Erythroblast (primary cell): ENCODE measurements around the gene GOLGA6L24.
"Not testable (repeated sequence)": the region's sequence is repeated elsewhere in the genome, so short reads cannot be mapped to it uniquely, and the experiment has no call there.

ENCODE experiments used
- DNase-seq, 2 experiments: peaks; one replicate each; lab custom pipeline; 2025; lab: John Stamatoyannopoulos, UW

Gene GOLGA6L24

DNA sequence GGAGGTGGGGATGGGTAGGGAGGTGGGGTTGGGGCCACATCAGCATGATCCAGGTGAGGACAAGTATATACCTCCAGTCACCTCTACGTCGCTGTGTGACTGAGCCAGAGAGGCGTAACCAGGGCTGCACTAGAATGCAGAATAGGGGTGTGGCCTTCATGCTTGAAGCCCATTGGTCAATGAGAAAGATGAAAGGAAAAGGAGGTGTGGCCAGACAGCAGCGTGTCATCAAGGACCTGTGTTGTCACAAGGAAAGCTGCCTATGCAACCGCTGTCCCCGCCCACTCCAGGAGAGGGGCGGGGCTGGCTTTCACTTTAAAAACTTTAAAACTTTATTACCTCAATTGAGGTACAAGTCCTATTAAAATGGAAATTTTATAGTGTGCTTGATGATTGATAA, at the start of gene GOLGA6L24:
Gene GOLGA6L24 (minus strand): TSS at position 101 of the 400 bp plus-strand sequence. CDS start 61 bp downstream, at position 40.
- DNase-seq, result not testable (repeated sequence)

GRCh38 chr15:28402774-28403435, 45.0 kb upstream of the GOLGA6L24 start:
- not testable (repeated sequence) for DNase-seq

DNA sequence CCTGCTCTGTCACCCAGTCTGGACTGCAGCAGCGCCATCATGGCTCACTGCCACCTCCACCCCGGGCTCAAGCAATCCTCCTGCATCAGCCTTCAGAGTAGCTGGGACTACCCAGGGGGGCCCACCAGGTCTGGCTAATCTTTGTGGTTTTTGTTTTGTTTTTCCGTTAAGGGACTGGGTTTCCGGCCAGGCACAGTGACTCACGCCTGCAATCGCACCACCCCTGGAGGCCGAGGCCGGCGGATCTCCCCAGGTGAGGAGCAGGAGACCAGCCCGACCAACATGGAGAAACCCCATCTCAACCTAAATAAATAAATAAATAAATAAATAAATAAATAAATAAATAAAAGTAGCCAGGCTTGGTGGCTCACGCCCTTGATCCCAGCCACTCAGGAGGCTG, 38.1 kb upstream of the GOLGA6L24 start:
- DNase-seq, result not testable (repeated sequence)

DNA sequence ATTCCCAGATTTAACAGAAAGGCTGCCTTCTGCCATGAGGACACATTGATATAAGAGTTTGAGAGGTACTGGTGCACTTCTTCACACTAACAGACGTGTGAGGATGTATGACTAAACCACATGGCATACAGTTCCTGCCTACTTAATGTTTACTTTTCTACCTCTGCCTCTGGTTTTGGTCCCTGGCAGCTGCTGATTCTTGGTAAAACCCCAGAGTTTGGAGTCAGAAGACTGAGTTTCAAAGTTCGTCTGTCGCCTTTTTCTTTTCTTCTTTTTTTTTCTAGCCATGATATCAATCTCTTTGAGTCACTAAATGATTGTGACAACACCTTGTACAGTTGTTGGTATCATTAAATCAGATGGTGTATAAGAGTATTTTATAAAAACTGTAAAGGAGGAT, 22.2 kb upstream of the GOLGA6L24 start:
- DNase-seq, result not testable (repeated sequence)

DNA sequence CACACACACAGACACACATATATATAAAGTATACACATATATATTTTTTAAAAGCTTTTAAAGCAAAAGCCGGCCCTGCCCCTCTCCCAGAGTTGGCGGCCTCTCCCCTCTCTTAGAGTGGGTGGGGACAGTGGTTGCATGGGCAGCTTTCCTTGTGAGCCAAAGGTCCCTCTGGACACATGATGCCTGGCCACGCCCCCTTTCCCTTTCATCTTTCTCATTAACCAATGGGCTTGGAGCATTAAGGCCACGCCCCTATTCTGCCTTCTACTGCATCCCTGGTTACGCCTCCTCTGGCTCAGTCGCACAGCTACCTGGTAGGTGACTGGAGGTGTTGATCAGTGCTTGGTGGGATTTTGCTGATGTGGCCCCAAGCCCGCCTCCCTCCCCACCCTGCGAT, 20.5 kb upstream of the GOLGA6L24 start, which contains the start of gene GOLGA8F:
Gene GOLGA8F (plus strand): TSS at position 301 of the 400 bp plus-strand sequence. CDS start 98 bp downstream, at position 399.
- not testable (repeated sequence) for DNase-seq

DNA sequence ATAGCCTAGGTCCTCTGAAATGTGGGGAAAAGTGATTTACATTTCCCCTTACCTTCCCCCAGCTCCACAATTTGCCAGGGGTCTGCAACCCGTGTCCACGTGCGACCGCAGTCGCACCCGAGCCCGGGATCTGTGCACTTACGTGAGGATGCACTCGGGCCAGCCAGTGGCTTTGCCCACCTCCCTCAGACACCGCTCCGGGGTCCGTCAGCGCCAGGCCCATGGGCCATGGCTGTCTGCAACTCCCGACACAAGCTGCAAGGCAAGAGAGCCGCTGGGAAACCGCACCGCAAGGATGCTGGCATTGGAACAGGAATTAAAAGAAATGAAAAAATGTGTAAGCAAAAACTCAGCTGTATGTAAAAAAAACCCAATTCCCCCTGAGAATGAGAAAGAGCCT, 7.6 kb upstream of the GOLGA6L24 start:
- not testable (repeated sequence) for DNase-seq

DNA sequence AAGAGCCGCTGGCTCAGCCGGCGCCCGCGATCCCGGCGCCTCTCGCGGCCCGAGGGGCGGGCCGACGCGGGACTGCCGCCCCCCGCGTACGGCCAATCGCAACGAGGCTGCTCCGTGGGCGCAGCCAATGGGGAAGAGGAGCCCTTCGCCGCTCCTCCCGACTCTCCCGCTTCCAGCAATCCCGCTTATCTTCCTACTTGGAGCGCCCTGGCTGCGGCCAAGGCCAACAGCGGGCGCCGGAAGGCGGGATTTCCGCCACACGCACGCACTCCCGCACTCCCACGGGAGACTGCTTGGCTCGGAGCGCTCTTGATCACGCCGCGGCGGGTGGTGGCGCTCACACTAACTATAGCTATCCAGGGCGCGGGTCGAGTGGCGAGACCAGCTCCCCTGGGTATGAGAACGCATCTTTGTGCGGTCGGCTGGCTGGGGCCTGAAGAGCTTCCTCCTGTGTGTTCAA, 35.7 kb downstream of the GOLGA6L24 start, which contains the start of gene HERC2:
Gene HERC2 (minus strand): TSS at position 51 of the 460 bp plus-strand sequence. CDS start 746 bp downstream, outside the sequence.
- not testable (repeated sequence) for DNase-seq

DNA sequence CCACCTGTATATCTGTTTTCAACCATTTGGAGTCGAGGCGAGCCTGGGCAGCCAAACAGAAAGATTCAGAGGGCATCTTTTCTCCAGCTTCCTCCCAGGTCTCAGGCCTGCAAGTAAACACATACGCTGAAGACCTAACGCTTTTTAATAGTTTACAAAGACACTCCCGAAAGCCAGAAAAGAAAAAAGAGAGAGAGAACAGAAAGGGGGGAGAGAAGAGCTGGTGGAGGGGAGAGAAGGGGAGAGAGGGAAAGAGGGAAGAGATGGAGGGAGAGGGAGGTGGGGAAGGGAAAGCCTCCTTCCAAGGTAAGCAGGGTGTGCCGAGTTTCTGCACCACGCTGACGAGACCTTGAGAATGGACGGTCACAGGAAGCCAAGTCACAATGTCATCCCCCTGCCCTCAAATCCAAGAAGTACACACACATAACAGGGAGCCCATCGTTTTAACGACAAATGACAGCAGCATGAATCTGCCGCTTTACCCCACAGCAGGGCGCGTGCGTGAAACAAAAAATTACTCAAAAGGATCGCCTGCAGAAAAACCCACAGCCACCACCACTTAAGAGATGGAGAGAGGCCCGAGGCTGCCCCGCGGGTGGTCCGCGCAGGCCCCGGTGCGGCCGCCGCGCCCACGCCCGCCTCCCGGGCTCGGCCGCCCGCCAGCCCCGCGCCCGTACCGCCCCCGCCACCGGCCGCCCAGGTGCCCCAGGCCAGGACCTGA, 36.4 kb downstream of the GOLGA6L24 start:
- DNase-seq, result not testable (repeated sequence)

- DNase-seq, result not testable (repeated sequence)
These were observed 38.2 kb downstream of the GOLGA6L24 start for GRCh38 chr15:28319725-28320124.

GRCh38 chr15:28318828-28319227, 39.1 kb downstream of the GOLGA6L24 start:
- DNase-seq, result not testable (repeated sequence)

- DNase-seq, result not testable (repeated sequence)
These were observed 39.8 kb downstream of the GOLGA6L24 start for GRCh38 chr15:28318122-28318521.

DNA sequence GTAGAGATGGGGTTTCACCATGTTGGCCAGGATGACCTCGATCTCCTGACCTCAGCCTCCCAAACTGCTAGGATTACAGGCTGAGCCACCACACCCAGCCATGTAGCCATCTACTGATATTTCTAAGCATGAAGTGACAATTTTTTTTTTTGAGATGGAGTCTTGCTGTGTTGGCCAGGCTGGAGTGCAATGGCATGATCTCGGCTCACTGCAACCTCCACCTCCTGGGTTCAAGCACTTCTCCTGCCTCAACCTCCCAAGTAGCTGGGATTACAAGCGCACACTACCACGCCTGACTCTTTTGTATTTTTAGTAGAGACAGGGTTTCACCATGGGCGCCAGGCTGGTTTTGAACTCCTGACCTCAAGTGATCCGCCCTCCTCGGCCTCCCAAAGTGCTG, 40.9 kb downstream of the GOLGA6L24 start:
- not testable (repeated sequence) for DNase-seq

DNA sequence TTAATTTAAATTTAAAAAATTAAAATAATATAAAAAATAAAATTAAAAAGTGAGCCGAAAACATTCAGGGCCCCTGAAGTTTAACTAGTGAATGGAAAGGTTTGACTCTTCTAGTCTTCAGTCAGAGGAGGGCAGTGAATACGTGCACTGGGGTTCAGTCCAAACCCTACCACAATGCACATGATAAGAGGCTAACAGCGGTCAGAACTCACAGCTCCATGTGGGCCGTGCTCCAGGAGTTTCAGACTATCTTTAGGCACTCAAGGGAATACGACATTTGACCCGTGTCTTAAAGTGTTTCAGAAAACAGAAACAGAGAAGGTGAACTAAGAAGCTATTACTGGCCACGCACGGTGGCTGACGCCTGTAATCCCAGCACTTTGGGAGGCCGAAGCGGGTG, 47.4 kb downstream of the GOLGA6L24 start:
- DNase-seq, result not testable (repeated sequence)

DNA sequence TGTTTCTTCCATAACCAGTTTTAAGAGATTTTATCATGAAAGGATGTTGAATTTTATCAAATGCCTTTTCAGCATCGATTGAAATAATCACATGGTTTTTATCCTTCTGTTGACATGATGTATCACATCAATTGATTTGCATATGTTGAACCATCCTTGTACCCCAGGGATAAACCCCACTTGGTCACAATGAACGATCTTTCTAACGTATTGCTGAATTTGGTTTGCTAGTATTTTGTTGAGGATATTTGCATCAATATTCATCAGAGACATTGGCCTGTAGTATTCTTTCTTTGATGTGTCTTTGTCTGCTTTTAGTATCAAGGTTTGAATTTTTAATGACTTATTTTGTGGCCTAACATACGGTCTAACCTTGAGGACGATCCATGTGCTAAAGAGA, 49.2 kb downstream of the GOLGA6L24 start:
- not testable (repeated sequence) for DNase-seq
